Activated CD4-positive, alpha-beta T cell treated with anti-CD3 and anti-CD28 coated beads, Interleukin-2, amount 10 ng/mL, durations not matched to agents 24 days and 14 days (primary cell): ENCODE measurements around the gene HRAS. TPM values are rescaled to one million over a fixed set of nuclear protein-coding genes. Genes with fewer than 3 reads are reported as not detected.

Source experiments
- DNase-seq: peaks from one replicate; pipeline ENCODE4 v3.0.0; 2022
- H3K27ac Mint-ChIP-seq: one replicate; pipeline ENCODE4 v1.8.0; 2022; ENCODE audit warnings: mild to moderate bottlenecking, mixed read lengths
- H3K27me3 Mint-ChIP-seq: one replicate; pipeline ENCODE4 v1.8.0; 2022; ENCODE audit warnings: mixed read lengths
- H3K36me3 Mint-ChIP-seq: one replicate; pipeline ENCODE4 v1.8.0; 2022; ENCODE audit warnings: low read depth, mild to moderate bottlenecking, mixed read lengths
- H3K4me1 Mint-ChIP-seq: one replicate; pipeline ENCODE4 v1.8.0; 2021; ENCODE audit warnings: mixed read lengths
- H3K4me3 Mint-ChIP-seq: one replicate; pipeline ENCODE4 v1.8.0; 2022; ENCODE audit warnings: mild to moderate bottlenecking, moderate library complexity, mixed read lengths
- H3K9me3 Mint-ChIP-seq: one replicate; pipeline ENCODE4 v1.8.0; 2021; ENCODE audit warnings: mixed read lengths
- intact Hi-C: fragments of 100-400 bp; cut with micrococcal nuclease; formaldehyde crosslinking; loops from one replicate; pipeline ENCODE4 v1.15.1; 2023
- total RNA-seq: library from RNA; stranded (reverse); gene quantifications from 2 replicates; pipeline ENCODE4 v1.2.3, GENCODE V29; 2022

HRAS gene
- total RNA-seq, 1 donor from 2014 or later, result 94.4 TPM

- peaks cover 16% of the 10 kb centered on the region for H3K4me1 Mint-ChIP-seq
- no peaks in the 10 kb centered on the region for H3K9me3 Mint-ChIP-seq
- H3K27ac Mint-ChIP-seq, result no peak overlapping the region
- H3K27me3 Mint-ChIP-seq, result no peaks in the 10 kb centered on the region
- peaks cover 4% of the 10 kb centered on the region for H3K36me3 Mint-ChIP-seq
- peak overlapping the region; percentile 89 for H3K4me3 Mint-ChIP-seq
- DNase-seq, result no peak
- intact Hi-C loops, result loop anchor here (1.0 to 5.0 kb wide), 3 partner anchors 17 to 159 kb away; partner anchors contain the start of genes DEAF1, RNH1 and TMEM80
Measured at GRCh38 chr11:537622-538430, 2.5 kb upstream of the HRAS start.

GRCh38 chr11:536841-537621 lies 1.7 kb upstream of the HRAS start, which contains the start of gene LRRC56:
LRRC56 (plus strand) TSS chr11:537527; CDS start chr11:540685, 3,158 bp downstream.
- no peaks in the 10 kb centered on the region for H3K9me3 Mint-ChIP-seq
- intact Hi-C loops, result loop anchor here (1.0 to 5.0 kb wide), 3 partner anchors 18 to 160 kb away; partner anchors contain the start of genes DEAF1, RNH1 and TMEM80
- no peaks in the 10 kb centered on the region for H3K27me3 Mint-ChIP-seq

GRCh38 chr11:535210-535518 lies 212 bp downstream of the HRAS start:
- H3K36me3 Mint-ChIP-seq, result peaks cover 10% of the 10 kb centered on the region
- no peak overlapping the region for H3K4me3 Mint-ChIP-seq
- no peaks in the 10 kb centered on the region for H3K9me3 Mint-ChIP-seq
- intact Hi-C loops, result loop anchor here (1.0 to 5.0 kb wide), 2 partner anchors 17 to 162 kb away; partner anchors contain the start of genes DEAF1 and TMEM80
- H3K27ac Mint-ChIP-seq, result no peak overlapping the region
- H3K4me1 Mint-ChIP-seq, result peaks cover 15% of the 10 kb centered on the region
- no peak for DNase-seq
- H3K27me3 Mint-ChIP-seq, result no peaks in the 10 kb centered on the region

More at GRCh38 chr11:536841-537621, 1.7 kb upstream of the HRAS start, which contains the start of gene LRRC56:
- Mint-ChIP-seq H3K4me1 (peaks cover 15% of the 10 kb centered on the region), H3K4me3 (peak within 1 kb of the TSS; percentile 89), H3K27ac (peak within 1 kb of the TSS; percentile 83), H3K36me3 (peaks cover 7% of the 10 kb centered on the region)
- peak; percentile 96 for DNase-seq

GRCh38 chr11:534396-535209 lies 773 bp downstream of the HRAS start:
- intact Hi-C loops, result loop anchor here (1.0 to 5.0 kb wide), 2 partner anchors 16 to 163 kb away; partner anchors contain the start of genes DEAF1 and TMEM80
- no peak overlapping the region for H3K27ac Mint-ChIP-seq
- H3K27me3 Mint-ChIP-seq, result no peaks in the 10 kb centered on the region
- peak; percentile 78 for DNase-seq
- no peaks in the 10 kb centered on the region for H3K9me3 Mint-ChIP-seq
- peaks cover 10% of the 10 kb centered on the region for H3K36me3 Mint-ChIP-seq
- peak overlapping the region; percentile 80 for H3K4me3 Mint-ChIP-seq
- peaks cover 15% of the 10 kb centered on the region for H3K4me1 Mint-ChIP-seq

GRCh38 chr11:533586-534395 lies 1.6 kb downstream of the HRAS start:
- Mint-ChIP-seq H3K4me1 (peaks cover 15% of the 10 kb centered on the region), H3K27ac (no peak overlapping the region), H3K36me3 (peaks cover 10% of the 10 kb centered on the region), H3K9me3 (no peaks in the 10 kb centered on the region), H3K27me3 (no peaks in the 10 kb centered on the region), H3K4me3 (peak overlapping the region; percentile 80)
- no peak for DNase-seq
- intact Hi-C loops, result no loop called here

- no peaks in the 10 kb centered on the region for H3K27me3 Mint-ChIP-seq
- no peak for DNase-seq
- peaks cover 10% of the 10 kb centered on the region for H3K36me3 Mint-ChIP-seq
- H3K4me1 Mint-ChIP-seq, result peaks cover 15% of the 10 kb centered on the region
- no peak overlapping the region for H3K27ac Mint-ChIP-seq
- intact Hi-C loops, result no loop called here
- no peak overlapping the region for H3K4me3 Mint-ChIP-seq
- H3K9me3 Mint-ChIP-seq, result no peaks in the 10 kb centered on the region
Measured at GRCh38 chr11:532986-533585, 2.3 kb downstream of the HRAS start.

- intact Hi-C loops, result no loop called here
- Mint-ChIP-seq H3K4me1 (peaks cover 10% of the 10 kb centered on the region), H3K36me3 (peaks cover 10% of the 10 kb centered on the region), H3K9me3 (no peaks in the 10 kb centered on the region), H3K27me3 (no peaks in the 10 kb centered on the region), H3K27ac (no peak overlapping the region), H3K4me3 (no peak overlapping the region)
- DNase-seq, result no peak
Measured at GRCh38 chr11:532527-532985, 2.8 kb downstream of the HRAS start.

- intact Hi-C loops, result no loop called here
- H3K27me3 Mint-ChIP-seq, result no peaks in the 10 kb centered on the region
- DNase-seq, result no peak
- peaks cover 10% of the 10 kb centered on the region for H3K36me3 Mint-ChIP-seq
- H3K27ac Mint-ChIP-seq, result no peak overlapping the region
- H3K4me1 Mint-ChIP-seq, result peaks cover 8% of the 10 kb centered on the region
- H3K4me3 Mint-ChIP-seq, result no peak overlapping the region
- H3K9me3 Mint-ChIP-seq, result no peaks in the 10 kb centered on the region
Measured at GRCh38 chr11:531919-532526, 3.4 kb downstream of the HRAS start.

- H3K27ac Mint-ChIP-seq, result no peak overlapping the region
- H3K36me3 Mint-ChIP-seq, result peaks cover 9% of the 10 kb centered on the region
- intact Hi-C loops, result no loop called here
- H3K4me1 Mint-ChIP-seq, result peaks cover 5% of the 10 kb centered on the region
- H3K9me3 Mint-ChIP-seq, result no peaks in the 10 kb centered on the region
- H3K27me3 Mint-ChIP-seq, result no peaks in the 10 kb centered on the region
- DNase-seq, result no peak
- no peak overlapping the region for H3K4me3 Mint-ChIP-seq
Measured at GRCh38 chr11:530960-531831, 4.2 kb downstream of the HRAS start.

- intact Hi-C loops, result no loop called here
- H3K27me3 Mint-ChIP-seq, result no peaks in the 10 kb centered on the region
- peaks cover 4% of the 10 kb centered on the region for H3K4me1 Mint-ChIP-seq
Measured at GRCh38 chr11:529728-530411, 5.5 kb downstream of the HRAS start.

More at GRCh38 chr11:529728-530411, 5.5 kb downstream of the HRAS start:
- Mint-ChIP-seq H3K27ac (no peak overlapping the region), H3K9me3 (no peaks in the 10 kb centered on the region), H3K4me3 (no peak overlapping the region), H3K36me3 (peaks cover 8% of the 10 kb centered on the region)
- no peak for DNase-seq
